GM18508 (cell line): ENCODE measurements around the gene C3orf62.

Experiments
- ATAC-seq: cut with Tn5 transposase; IDR thresholded peaks from one replicate; pipeline ENCODE4 v1.9.1; 2021; ENCODE audit warnings: moderate number of reproducible peaks; ENCODE audit not compliant: insufficient read depth, unreplicated experiment

The C3orf62 gene

DNA sequence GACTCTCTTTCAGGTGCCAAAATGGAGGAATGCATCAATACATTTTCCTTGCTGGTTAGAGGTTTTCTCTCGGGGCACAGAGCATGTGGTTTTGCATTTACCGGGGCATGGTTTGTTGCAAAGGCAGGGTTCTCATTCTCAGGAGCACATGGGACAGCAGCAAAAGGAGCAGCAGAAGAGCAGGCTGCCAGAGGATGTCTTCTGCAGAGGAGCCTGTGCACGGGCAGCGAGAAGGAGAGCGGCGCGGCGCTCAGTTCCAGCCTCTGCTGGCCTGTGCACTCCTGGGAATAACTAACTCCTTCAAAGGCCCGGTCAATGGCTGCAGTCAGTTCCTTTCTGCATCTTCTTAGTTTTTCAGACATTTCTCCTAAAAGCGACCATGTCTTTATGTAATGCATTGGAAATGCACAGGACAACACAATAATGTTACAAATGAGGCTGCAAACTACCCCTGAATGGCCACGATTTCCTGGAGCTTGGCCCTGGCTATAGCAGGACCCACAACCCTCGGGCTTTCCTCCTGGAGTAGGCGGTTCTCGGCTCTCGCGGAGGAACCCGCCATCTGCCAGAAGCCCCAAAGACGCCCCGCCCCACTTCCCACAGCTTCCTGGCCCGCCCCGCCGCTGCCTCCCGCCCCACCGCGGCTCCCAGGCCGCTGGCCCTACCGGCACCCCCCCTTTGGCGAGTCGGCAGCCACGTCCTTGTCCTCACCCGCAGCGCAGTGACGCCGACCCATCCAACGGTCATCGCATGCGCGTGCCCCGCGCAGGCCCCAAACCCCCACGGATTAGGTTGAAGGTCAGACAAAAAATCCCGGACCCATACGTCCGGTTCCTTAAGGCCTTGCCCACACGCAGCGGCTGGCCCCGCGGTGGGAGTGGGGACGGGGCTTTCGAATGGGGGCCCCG is at the start of gene C3orf62:
Gene C3orf62 (minus strand): TSS at position 758 of the 908 bp plus-strand sequence. CDS start 360 bp downstream, at position 398.
- no peak for ATAC-seq

DNA sequence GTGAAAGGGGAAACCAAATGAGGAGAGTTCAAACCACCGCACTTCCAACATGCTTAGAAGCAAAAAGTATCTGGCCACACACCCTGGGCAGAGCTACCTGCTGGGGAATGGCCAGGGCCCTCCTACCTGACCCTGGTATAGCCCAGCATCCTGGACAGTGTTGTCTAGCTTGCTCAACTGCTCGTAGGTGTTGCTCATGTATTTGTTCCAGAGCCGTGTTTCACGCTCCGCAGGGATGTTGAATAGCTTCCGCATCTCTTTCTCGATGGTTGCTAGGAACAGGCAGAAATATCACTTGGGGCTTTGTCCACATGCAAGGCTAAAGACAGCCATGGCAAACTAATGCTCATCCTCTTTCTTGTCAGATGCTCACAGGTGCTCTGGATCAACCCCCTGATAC is 47.7 kb upstream of the C3orf62 start:
- no peak for ATAC-seq

- no peak for ATAC-seq
Observed at GRCh38 chr3:49316696-49317457, 39.8 kb upstream of the C3orf62 start.

- no peak for ATAC-seq
Observed at GRCh38 chr3:49313896-49314688, 37.1 kb upstream of the C3orf62 start.

GRCh38 chr3:49311283-49311682 is 34.3 kb upstream of the C3orf62 start:
- ATAC-seq: no peak

DNA sequence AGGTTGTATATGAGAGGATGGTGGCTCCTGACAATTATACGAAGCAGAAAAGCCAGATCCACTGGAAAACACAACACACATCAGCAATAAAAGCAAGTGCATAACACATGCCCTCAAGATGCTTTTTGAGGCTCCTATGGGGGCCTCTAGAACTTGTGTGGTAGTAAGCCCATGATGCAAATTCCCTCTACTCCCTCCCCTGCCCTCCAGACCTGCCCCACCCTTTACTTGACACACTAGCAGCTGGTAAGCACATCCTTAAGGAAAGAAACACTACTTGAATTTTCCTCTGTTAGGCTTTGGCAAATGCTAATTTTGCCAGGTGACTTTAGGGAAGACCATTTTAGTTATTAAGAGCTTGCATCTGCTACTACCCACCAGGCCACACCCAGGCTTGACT is 33.6 kb upstream of the C3orf62 start:
- ATAC-seq: no peak

- no peak for ATAC-seq
Observed at GRCh38 chr3:49305608-49306007, 28.6 kb upstream of the C3orf62 start.

- no peak for ATAC-seq
Observed at GRCh38 chr3:49302613-49303012, 25.6 kb upstream of the C3orf62 start.

- no peak for ATAC-seq
Observed at GRCh38 chr3:49300595-49300994, 23.6 kb upstream of the C3orf62 start.

DNA sequence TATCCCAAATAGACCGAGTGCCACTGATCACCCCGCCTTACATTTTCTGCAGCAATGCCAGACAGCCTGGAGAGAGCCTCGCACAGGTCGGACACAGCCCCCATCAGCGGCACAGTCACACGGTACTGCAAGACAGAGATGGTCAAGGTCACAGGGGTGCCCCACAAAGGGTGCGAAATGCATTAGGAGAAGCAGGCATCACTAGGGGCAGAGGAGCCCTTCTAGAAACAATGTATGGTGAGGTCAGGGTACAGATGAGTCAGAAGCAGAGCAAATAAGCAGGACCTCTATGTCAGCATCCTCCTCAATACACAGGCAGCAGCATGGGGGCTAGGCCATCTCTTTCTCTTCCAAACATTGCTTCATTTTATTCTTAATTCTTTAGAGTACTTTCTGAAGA is 21.5 kb upstream of the C3orf62 start:
- no peak for ATAC-seq

GRCh38 chr3:49296781-49297411 is 19.9 kb upstream of the C3orf62 start:
- ATAC-seq: no peak

DNA sequence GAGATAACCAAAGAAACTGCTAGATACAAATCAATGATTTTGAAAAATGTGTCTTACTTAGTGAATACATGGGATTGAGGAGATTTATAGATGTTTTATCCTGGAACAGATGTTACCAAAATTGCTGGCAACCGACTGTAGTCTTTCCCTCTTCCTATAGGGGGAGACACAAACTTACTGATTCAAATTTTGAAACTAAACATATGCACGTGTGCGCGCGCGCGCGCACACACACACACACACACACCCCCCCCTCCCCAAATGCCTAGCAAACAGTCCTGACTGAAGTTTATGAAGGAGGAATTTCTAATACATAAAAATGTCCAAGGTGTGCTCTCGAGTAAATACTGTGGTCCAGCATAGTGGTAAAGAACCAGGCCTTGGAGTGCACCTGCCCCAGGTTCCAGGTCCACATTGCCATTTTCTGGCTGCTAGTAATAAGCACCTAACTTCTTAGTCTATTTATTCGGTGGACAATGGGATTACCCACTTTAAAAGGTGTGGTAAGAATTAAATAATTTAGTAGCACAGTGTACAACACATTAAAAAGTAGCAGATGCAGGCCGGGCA is 18.5 kb upstream of the C3orf62 start:
- ATAC-seq: no peak

DNA sequence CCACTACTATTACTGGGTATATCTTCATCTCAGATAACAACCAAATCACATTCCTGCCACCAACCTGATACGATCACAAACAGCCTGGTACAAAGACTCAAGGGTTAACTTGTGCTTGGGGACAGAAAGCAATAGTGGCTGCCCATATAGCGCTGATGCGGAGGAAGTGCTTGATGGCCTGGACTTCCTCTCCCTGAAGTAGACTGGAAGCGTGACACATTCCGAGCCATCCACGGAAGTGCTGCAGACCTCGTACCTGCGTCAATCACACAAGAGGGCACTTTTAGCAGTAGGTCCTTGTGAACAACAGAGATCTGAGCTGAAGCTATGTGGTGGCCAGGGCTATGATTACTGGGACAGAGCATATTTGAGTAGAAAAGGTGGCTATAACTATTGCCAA is 17.3 kb upstream of the C3orf62 start:
- ATAC-seq: no peak

DNA sequence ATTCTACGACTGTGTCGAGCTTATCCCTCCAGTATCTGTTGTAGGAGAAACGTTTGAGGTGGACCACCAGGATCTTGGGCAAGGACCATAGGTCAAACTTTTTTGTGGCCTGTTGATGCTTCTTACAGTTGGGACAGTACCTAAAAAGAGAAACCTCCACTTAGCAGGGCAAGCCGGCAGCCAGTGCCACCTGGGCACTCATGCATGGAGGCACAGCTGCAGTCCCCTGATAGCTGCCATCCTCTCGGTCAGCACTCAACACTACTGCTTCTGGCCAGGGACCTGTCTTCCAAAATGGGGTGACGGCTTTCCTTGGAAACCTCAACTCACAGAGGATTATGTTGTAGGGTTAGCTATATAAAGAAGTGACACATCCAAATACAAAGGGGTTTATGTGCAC is 7.0 kb upstream of the C3orf62 start:
- no peak for ATAC-seq

GRCh38 chr3:49279376-49279775 is 2.3 kb upstream of the C3orf62 start:
- ATAC-seq: no peak

GRCh38 chr3:49278548-49278947 is 1.5 kb upstream of the C3orf62 start:
- ATAC-seq: no peak

DNA sequence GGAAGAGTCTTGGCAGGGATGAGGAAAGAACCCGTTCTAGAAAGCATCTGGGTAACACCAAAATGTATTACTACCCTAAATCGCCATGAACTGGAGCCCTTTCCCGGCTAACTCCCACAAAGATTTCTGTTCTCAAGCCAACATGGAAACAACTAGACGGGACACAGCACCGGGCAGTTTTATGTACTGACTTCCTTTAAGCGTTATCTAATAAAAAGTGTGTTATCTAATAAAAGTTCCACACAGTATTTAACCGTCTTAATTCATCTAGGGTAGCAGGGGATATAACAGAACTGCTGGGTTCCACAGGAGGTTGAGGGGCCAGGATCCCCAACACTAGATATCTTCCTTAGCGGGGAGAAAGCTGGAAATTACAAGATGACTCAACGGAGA is 347 bp upstream of the C3orf62 start:
- no peak for ATAC-seq

GRCh38 chr3:49273825-49274532 is 3.1 kb downstream of the C3orf62 start:
- ATAC-seq: no peak

- ATAC-seq: no peak
Observed at GRCh38 chr3:49271047-49271446, 6.0 kb downstream of the C3orf62 start.
